Heart right ventricle (tissue), 16 donors: ENCODE data around the gene TDRKH. TPM values are rescaled to one million over a fixed set of nuclear protein-coding genes. Genes with fewer than 3 reads are reported as not detected.
"Not testable (repeated sequence)": the region's sequence is repeated elsewhere in the genome, so short reads cannot be mapped to it uniquely, and the experiment has no call there.

Source experiments
- ATAC-seq, 8 donors: fragments of 200-7000 bp; cut with Tn5 transposase; one replicate each; pipeline ENCODE4 v1.9.1; 2020; ENCODE audit warnings: mild to moderate bottlenecking in 8 of 8, moderate library complexity in 8 of 8, moderate number of reproducible peaks in 1 of 8
- DNase-seq, 2 donors: peaks; one replicate each; pipeline ENCODE4 v3.0.0-alpha.2; 2020
- H3K27ac ChIP-seq, 10 donors: fragments of 200-600 bp; sonication (generic) in 2 of 10; one replicate each; pipeline versions ENCODE4 v1.5.0 to v1.8.0; 2020 to 2022; ENCODE audit warnings: mild to moderate bottlenecking in 3 of 10
- H3K27me3 ChIP-seq, 7 donors: fragments of 200-600 bp; one replicate each; pipeline ENCODE4 v1.8.0; 2021 to 2022; ENCODE audit warnings: mild to moderate bottlenecking in 2 of 7
- H3K36me3 ChIP-seq, 9 donors: fragments of 200-600 bp; sonication (generic) in 1 of 9; one replicate each; pipeline versions ENCODE4 v1.5.0 to v1.8.0; 2020 to 2022; ENCODE audit warnings: mild to moderate bottlenecking in 2 of 9
- H3K4me1 ChIP-seq, 9 donors: fragments of 200-600 bp; sonication (generic) in 1 of 9; one replicate each; pipeline versions ENCODE4 v1.5.0 to v1.8.0; 2020 to 2022; ENCODE audit warnings: mild to moderate bottlenecking in 4 of 9
- H3K4me3 ChIP-seq, 10 donors: fragments of 200-600 bp; sonication (generic) in 2 of 10; one replicate each; pipeline versions ENCODE4 v1.5.0 to v1.8.0; 2020 to 2022; ENCODE audit warnings: mild to moderate bottlenecking in 7 of 10, moderate library complexity in 2 of 10
- H3K9me3 ChIP-seq, 11 donors: fragments of 200-600 bp in 10 of 11; sonication (generic) in 2 of 11; one replicate each; pipeline versions ENCODE4 v1.5.0 to v1.8.0; 2013 to 2022; ENCODE audit warnings: mild to moderate bottlenecking in 2 of 11, control low read depth in 1 of 11, moderate library complexity in 1 of 11
- WGBS, 2 donors: extraction: QIAGEN DNeasy Blood & Tissue Kit; methylation state at CpG; one replicate each; pipeline ENCODE4 v1.1.7; 2013; ENCODE audit warnings: inconsistent platforms in 1 of 2; 5-methylcytosine and 5-hydroxymethylcytosine counted together
- intact Hi-C, 10 donors: fragments of 100-400 bp; cut with DNase I; formaldehyde crosslinking; loops; one replicate each; pipeline versions ENCODE4 v1.11.1 to v1.14.2; 2022
- polyA plus RNA-seq, 2 donors: library from polyadenylated mRNA; stranded (reverse); fragments of 200-250 nt; gene quantifications; one replicate each; pipeline ENCODE4 v1.2.3, GENCODE V29; 2013
- total RNA-seq, 10 donors: library from RNA; stranded (reverse); fragmentation: NEBNext Ultra II Directional in 3 of 10; extraction: Animal tissue kit (Norgen Biotek cat#: 25700) in 3 of 10; gene quantifications; one replicate each; pipeline versions ENCODE4 v1.2.1 to v1.2.4, GENCODE V29; 2021 to 2023
- TF ChIP-seq, protein P1 (sequence below), 9 donors: fragments of 200-600 bp; sonication (generic) in 2 of 9; IDR thresholded peaks; one replicate each; pipeline versions ENCODE4 v1.5.0 to v1.8.0; 2021 to 2022; ENCODE audit warnings: antibody characterized with exemption in 9 of 9, mild to moderate bottlenecking in 5 of 9, moderate library complexity in 1 of 9
- donor health status: Arrhythmogenic right ventricular cardiomyopathy.
- donor health status: ischemic (EF 13 %, LVEDD 7.1; RV severe dilation, severe dysfunction).
- donor health status: healthy with polysubstance abuse.
- donor health status: DM: no; HTN: yes; CAD: no.
- donor health status: DM: no; HTN: no; CAD: no.
- donor health status: ischemic (EF 25% LVEDD 6.9; RV normal size, moderate dysfunction).
- donor health status: ischemic (EF 25% LVEDD 5.7; RV mildly dilated, moderate dysfunction).
- donor health status: healthy.
- donor health status: DM: yes; HTN: yes; CAD: no.
- donor health status: Ischemic cardiomyopathy.
- donor health status: ischemic (EF 35%, LVEDD 5.7; RV mildly dilated, moderate dysfunction).
- donor health status: nonischemic (EF 11% LVEDD 7.7; RV severe dilation, severe dysfunction).
- donor health status: DM: yes; HTN: yes; CAD: no.
- donor health status: PGD.
- donor health status: ischemic (EF 29% LVEDD 5.4; RV normal size, mild dysfunction).
- donor health status: nonischemic (EF 23%, LVEDD 6.1; RV moderate dilation, normal function).

Gene TDRKH
- total and polyA plus RNA-seq, 12 donors = 3.4 to 7.6 (median 5.0) TPM

DNA sequence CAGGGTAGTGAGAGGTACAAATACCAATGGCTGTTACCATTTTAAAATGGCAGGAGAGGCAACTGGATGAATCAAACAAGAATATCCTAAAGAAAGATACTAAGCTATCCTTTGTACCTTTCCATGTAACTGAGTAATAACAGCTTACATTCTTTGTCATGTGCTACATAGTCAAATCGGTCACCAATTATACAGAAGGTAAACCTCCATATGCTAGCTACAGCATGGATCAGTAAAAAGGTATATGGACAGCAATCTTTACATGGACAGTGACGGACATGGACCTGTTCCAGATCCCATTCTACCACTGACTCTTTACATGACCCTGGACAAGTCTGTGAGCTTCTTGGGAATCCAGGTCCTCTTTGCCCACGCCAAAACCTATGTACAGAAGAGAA, 13.6 kb downstream of the TDRKH start:
- Histone ChIP-seq H3K36me3 (peaks cover 0 to 79% (median 10%) of the 10 kb centered on the region in 9 donors), H3K4me1 (no peaks in the 10 kb centered on the region), H3K27me3 (no peaks in the 10 kb centered on the region), H3K9me3 (no peaks in the 10 kb centered on the region), H3K27ac (no peak overlapping the region), H3K4me3 (no peak overlapping the region)
- ATAC-seq (no peak), DNase-seq (no peak)
- TF ChIP-seq, protein P1, sequence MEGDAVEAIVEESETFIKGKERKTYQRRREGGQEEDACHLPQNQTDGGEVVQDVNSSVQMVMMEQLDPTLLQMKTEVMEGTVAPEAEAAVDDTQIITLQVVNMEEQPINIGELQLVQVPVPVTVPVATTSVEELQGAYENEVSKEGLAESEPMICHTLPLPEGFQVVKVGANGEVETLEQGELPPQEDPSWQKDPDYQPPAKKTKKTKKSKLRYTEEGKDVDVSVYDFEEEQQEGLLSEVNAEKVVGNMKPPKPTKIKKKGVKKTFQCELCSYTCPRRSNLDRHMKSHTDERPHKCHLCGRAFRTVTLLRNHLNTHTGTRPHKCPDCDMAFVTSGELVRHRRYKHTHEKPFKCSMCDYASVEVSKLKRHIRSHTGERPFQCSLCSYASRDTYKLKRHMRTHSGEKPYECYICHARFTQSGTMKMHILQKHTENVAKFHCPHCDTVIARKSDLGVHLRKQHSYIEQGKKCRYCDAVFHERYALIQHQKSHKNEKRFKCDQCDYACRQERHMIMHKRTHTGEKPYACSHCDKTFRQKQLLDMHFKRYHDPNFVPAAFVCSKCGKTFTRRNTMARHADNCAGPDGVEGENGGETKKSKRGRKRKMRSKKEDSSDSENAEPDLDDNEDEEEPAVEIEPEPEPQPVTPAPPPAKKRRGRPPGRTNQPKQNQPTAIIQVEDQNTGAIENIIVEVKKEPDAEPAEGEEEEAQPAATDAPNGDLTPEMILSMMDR (IDR thresholded peaks at IDR 0.05) = no peak
- intact Hi-C loops = no loop called here
- 78 to 86% methylated on average over 3 of the region's 3 CpGs for WGBS, 2 donors

DNA sequence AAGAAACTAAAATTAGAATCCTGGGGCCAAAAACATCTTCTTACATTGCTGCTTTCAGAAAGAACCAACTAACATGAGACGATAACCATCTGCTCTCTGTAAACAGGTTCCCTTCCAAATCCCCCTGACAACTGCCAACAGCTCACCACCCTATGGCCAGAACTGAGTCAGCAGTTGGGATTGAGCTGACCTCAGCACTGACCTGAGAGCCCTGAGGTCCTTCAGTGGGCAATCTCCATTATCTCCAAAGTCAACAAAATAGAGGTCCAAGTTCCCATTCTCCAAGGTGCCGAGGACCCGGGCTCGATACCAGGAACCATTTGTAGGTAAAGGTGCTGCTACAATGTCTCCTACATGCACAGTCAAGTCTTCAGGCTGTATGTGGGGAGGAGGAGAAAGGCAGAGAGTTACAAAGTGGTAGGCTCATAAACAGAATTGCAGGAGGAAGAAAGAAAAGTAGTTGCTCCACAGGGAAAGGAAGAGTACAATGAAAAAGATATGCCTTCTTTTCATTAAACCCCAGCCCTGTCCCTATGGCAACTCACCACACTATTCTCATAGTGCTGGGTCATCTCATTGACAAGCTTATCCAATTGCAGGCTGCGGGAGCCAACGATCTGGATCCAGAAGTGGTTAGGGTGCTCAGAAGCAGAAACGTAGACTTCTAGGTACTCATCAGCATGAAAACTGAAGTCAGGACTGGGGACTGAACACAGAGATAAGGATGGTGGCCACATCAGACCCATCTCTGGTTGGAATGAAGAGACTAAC, 14.2 kb downstream of the TDRKH start:
- Histone ChIP-seq H3K4me1 (no peaks in the 10 kb centered on the region), H3K4me3 (no peak overlapping the region), H3K36me3 (peaks cover 0 to 75% (median 10%) of the 10 kb centered on the region in 9 donors), H3K9me3 (no peaks in the 10 kb centered on the region), H3K27me3 (no peaks in the 10 kb centered on the region), H3K27ac (no peak overlapping the region)
- 96% methylated on average over 7 of the region's 7 CpGs for WGBS, 2 donors
- DNase-seq (no peak), ATAC-seq (no peak)
- intact Hi-C loops = no loop called here
- TF ChIP-seq, protein P1 (IDR thresholded peaks at IDR 0.05) = no peak

DNA sequence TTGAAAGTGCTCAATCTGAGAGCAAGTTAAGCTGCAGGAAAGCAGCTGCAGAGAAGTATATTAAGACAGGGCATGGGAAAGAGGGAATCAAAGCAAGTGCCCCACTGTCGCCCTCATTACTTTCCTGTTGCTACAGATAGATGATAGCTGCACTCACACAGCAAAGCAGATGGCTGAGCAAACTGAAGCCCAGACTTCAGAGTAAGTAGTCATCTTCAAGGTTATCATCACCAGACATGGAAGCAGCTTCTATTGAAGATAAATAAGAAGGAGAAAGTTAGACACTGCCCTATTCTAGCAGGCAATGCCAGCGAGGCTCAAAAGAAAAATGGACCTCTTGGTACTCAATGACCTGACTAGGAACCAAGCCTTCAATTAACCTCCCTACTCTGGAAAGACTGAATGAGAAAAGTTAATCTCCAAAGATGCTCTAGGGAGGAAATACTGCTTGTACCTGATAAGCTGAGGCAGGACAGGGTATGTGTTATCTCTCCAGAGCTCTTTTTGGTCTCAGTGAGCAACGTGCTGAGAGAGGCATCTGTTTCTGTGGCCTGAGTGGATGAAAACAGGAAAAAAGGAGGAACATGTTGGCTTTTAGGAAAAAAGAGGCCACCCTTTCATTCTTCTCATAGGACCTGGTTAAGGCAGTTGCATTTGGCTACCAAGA, 15.9 kb downstream of the TDRKH start:
- no peak for DNase-seq
- no peak overlapping the region for H3K4me3 ChIP-seq
- no peaks in the 10 kb centered on the region for H3K4me1 ChIP-seq
- intact Hi-C loops = no loop called here
- TF ChIP-seq, protein P1 (IDR thresholded peaks at IDR 0.05) = no peak
- H3K27me3 ChIP-seq = no peaks in the 10 kb centered on the region
- peaks cover 0 to 58% (median 10%) of the 10 kb centered on the region in 9 donors for H3K36me3 ChIP-seq
- no peaks in the 10 kb centered on the region for H3K9me3 ChIP-seq
- no peak overlapping the region for H3K27ac ChIP-seq
- 55 to 56% methylated on average over 3 of the region's 3 CpGs for WGBS, 2 donors
- ATAC-seq = no peak

DNA sequence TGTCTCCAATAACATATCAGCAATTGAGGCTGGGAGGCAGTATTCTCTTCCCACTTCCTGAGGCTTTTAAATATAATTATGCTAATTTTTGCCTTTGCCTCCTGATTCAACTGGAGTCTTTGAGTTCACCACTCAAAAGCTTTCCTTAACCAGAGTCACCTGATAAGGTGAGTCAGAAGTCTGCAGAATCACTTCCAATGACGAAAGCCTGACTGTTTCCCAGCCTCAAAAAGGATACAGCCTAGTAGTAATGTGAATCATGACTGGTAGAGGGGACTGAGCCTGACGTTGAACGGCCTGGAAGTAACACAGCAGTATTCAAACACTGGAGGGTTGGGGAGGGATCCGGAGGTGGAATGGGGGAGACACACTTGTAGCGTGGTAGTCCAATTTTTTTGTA, 16.6 kb downstream of the TDRKH start:
- TF ChIP-seq, protein P1 (IDR thresholded peaks at IDR 0.05) = no peak
- Histone ChIP-seq H3K4me3 (no peak overlapping the region), H3K27me3 (no peaks in the 10 kb centered on the region), H3K4me1 (no peaks in the 10 kb centered on the region), H3K36me3 (peaks cover 0 to 51% (median 10%) of the 10 kb centered on the region in 9 donors), H3K27ac (no peak overlapping the region), H3K9me3 (no peaks in the 10 kb centered on the region)
- ATAC-seq (no peak), DNase-seq (no peak)
- intact Hi-C loops = no loop called here
- WGBS, 2 donors = 72 to 79% methylated on average over 5 of the region's 5 CpGs

DNA sequence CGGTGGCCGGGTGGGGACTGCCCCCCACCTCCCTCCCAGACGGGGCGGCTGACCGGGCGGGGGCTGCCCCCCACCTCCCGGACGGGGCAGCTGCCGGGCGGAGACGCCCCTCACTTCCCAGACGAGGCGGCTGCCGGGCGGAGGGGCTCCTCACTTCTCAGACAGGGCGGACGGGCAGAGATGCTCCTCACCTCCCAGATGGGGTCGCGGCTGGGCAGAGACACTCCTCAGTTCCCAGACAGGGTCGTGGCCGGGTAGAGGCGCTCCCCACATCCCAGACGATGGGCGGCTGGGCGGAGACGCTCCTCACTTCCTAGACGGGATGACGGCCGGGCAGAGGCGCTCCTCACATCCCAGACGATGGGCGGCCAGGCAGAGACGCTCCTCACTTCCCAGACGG, 21.0 kb downstream of the TDRKH start:
- peaks cover 0 to 12% (median 0%) of the 10 kb centered on the region in 9 donors for H3K36me3 ChIP-seq
- H3K27ac ChIP-seq, ATAC-seq, H3K9me3 ChIP-seq, DNase-seq, H3K27me3 ChIP-seq, intact Hi-C loops, H3K4me1 ChIP-seq, H3K4me3 ChIP-seq: not testable (repeated sequence)
- 89 to 91% methylated on average over 17 to 34 of the region's 34 CpGs for WGBS, 2 donors

DNA sequence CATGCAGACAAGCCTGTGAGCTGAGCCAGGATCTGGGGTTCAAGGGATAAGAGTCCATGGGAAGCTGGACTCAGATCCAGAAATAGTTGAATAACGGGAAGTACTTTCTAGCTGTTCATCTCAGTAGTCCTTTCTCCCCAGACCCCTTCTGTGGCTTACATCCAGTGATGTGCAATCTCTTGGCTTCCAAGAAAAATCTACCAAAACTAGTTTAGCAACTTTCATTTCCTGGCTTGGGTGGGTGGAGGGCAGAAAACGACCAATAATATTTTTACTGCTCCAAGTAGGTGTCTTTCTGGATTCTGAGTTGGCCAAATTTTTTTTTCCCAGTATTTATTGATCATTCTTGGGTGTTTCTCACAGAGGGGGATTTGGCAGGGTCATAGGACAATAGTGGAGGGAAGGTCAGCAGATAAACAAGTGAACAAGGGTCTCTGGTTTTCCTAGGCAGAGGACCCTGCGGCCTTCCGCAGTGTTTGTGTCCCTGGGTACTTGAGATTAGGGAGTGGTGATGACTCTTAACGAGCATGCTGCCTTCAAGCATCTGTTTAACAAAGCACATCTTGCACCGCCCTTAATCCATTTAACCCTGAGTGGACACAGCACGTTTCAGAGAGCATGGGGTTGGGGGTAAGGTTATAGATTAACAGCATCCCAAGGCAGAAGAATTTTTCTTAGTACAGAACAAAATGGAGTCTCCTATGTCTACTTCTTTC, 21.8 kb downstream of the TDRKH start:
- DNase-seq, ATAC-seq, H3K27ac ChIP-seq, H3K4me1 ChIP-seq, H3K27me3 ChIP-seq, intact Hi-C loops, H3K9me3 ChIP-seq, H3K36me3 ChIP-seq, H3K4me3 ChIP-seq: not testable (repeated sequence)
- 60 to 66% methylated on average over 2 of the region's 7 CpGs for WGBS, 2 donors
